GM12872 (cell line): Measurements from ENCODE around the gene NOX5.

Source experiments
- TF ChIP-seq, protein P1 (sequence below): IDR thresholded peaks from 3 replicates; pipeline ENCODE4 v1.5.1; 2011; ENCODE audit warnings: low read depth, mild to moderate bottlenecking, low read length, moderate library complexity; ENCODE audit not compliant: insufficient read depth

The NOX5 gene

GRCh38 chr15:69085325-69086081, 71.0 kb downstream of the NOX5 start:
- TF ChIP-seq, protein P1, sequence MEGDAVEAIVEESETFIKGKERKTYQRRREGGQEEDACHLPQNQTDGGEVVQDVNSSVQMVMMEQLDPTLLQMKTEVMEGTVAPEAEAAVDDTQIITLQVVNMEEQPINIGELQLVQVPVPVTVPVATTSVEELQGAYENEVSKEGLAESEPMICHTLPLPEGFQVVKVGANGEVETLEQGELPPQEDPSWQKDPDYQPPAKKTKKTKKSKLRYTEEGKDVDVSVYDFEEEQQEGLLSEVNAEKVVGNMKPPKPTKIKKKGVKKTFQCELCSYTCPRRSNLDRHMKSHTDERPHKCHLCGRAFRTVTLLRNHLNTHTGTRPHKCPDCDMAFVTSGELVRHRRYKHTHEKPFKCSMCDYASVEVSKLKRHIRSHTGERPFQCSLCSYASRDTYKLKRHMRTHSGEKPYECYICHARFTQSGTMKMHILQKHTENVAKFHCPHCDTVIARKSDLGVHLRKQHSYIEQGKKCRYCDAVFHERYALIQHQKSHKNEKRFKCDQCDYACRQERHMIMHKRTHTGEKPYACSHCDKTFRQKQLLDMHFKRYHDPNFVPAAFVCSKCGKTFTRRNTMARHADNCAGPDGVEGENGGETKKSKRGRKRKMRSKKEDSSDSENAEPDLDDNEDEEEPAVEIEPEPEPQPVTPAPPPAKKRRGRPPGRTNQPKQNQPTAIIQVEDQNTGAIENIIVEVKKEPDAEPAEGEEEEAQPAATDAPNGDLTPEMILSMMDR, result no peak

- TF ChIP-seq, protein P1, result no peak
Measured at GRCh38 chr15:69086427-69087204, 72.1 kb downstream of the NOX5 start.

- TF ChIP-seq, protein P1, result no peak
Measured at GRCh38 chr15:69087366-69087976, 73.0 kb downstream of the NOX5 start.

GRCh38 chr15:69088300-69088965, 73.9 kb downstream of the NOX5 start:
- TF ChIP-seq, protein P1, result no peak

- TF ChIP-seq, protein P1, result no peak
Measured at GRCh38 chr15:69089258-69089657, 74.8 kb downstream of the NOX5 start.

GRCh38 chr15:69090197-69090948, 75.9 kb downstream of the NOX5 start:
- TF ChIP-seq, protein P1, result no peak
